Heart left ventricle (tissue), 16 donors: ENCODE measurements around the gene R3HDM2. TPM values are rescaled to one million over a fixed set of nuclear protein-coding genes. Genes with fewer than 3 reads are reported as not detected.

Experiments used
- ATAC-seq, 4 donors: fragments of 200-7000 bp; cut with Tn5 transposase; one replicate each; pipeline ENCODE4 v1.9.1; 2020 to 2022; ENCODE audit warnings: moderate library complexity in 4 of 4, mild to moderate bottlenecking in 3 of 4, moderate number of reproducible peaks in 1 of 4
- DNase-seq, 5 donors: peaks; one replicate each; pipeline ENCODE4 v3.0.0-alpha.2; 2020
- H3K27ac ChIP-seq, 12 donors: fragments of 200-600 bp; sonication (generic) in 4 of 12; one replicate each; pipeline versions ENCODE4 v1.5.0 to v1.8.0; 2016 to 2022; ENCODE audit warnings: mild to moderate bottlenecking in 2 of 12
- H3K27me3 ChIP-seq, 9 donors: fragments of 200-600 bp; sonication (generic) in 2 of 9; one replicate each; pipeline versions ENCODE4 v1.5.1 to v1.8.0; 2016 to 2022; ENCODE audit warnings: mild to moderate bottlenecking in 3 of 9
- H3K36me3 ChIP-seq, 9 donors: fragments of 200-600 bp; sonication (generic) in 2 of 9; one replicate each; pipeline versions ENCODE4 v1.5.0 to v1.8.0; 2018 to 2022; ENCODE audit warnings: mild to moderate bottlenecking in 2 of 9
- H3K4me1 ChIP-seq, 12 donors: fragments of 200-600 bp; sonication (generic) in 4 of 12; one replicate each; pipeline versions ENCODE4 v1.5.0 to v1.8.0; 2016 to 2022; ENCODE audit warnings: mild to moderate bottlenecking in 3 of 12
- H3K4me3 ChIP-seq, 12 donors: fragments of 200-600 bp; sonication (generic) in 4 of 12; one replicate each; pipeline versions ENCODE4 v1.5.0 to v1.8.0; 2017 to 2022; ENCODE audit warnings: mild to moderate bottlenecking in 9 of 12, moderate library complexity in 4 of 12
- H3K9me3 ChIP-seq, 12 donors: fragments of 200-600 bp; sonication (generic) in 4 of 12; one replicate each; pipeline versions ENCODE4 v1.5.0 to v1.8.0; 2016 to 2022; ENCODE audit warnings: mild to moderate bottlenecking in 1 of 12
- CTCF ChIP-seq, 12 donors: fragments of 200-600 bp; sonication (generic) in 4 of 12; IDR thresholded peaks; one replicate each; pipeline versions ENCODE4 v1.5.0 to v1.8.0; 2018 to 2022; ENCODE audit warnings: antibody characterized with exemption in 12 of 12, mild to moderate bottlenecking in 5 of 12
- POLR2A ChIP-seq, 2 donors: fragments of 450-650 bp; IDR thresholded peaks; one replicate each; pipeline ENCODE4 v1.6.1; 2017; ENCODE audit warnings: antibody characterized with exemption in 2 of 2, mild to moderate bottlenecking in 2 of 2, moderate library complexity in 2 of 2
- WGBS, 4 donors: extraction: QIAGEN DNeasy Blood & Tissue Kit in 2 of 4; methylation state at CpG; one replicate each; pipeline versions ENCODE4 v1.1.5 to v1.1.7; 2013 to 2018; 5-methylcytosine and 5-hydroxymethylcytosine counted together
- intact Hi-C, 10 donors: fragments of 100-400 bp; cut with DNase I; formaldehyde crosslinking; loops; one replicate each; pipeline versions ENCODE4 v1.11.1 to v1.14.2; 2022
- polyA plus RNA-seq, 2 donors: library from polyadenylated mRNA; stranded (reverse); fragments of 200-250 nt; gene quantifications; one replicate each; pipeline ENCODE4 v1.2.3, GENCODE V29; 2013
- total RNA-seq, 9 donors: library from RNA; depleted of rRNA in 2 of 9; stranded (reverse); fragments of >200 nt in 2 of 9; fragmentation: NEBNext Ultra II Directional in 3 of 9; extraction: Animal tissue kit (Norgen Biotek cat#: 25700) in 3 of 9; gene quantifications; one replicate each; pipeline versions ENCODE4 v1.1.0 to v1.2.4, GENCODE V29; 2016 to 2023
- donor health status: ischemic (EF 13 %, LVEDD 7.1; RV severe dilation, severe dysfunction).
- donor health status: healthy with polysubstance abuse.
- donor health status: DM: no; HTN: yes; CAD: no.
- donor health status: DM: no; HTN: no; CAD: no.
- donor health status: ischemic (EF 25% LVEDD 6.9; RV normal size, moderate dysfunction).
- donor health status: ischemic (EF 25% LVEDD 5.7; RV mildly dilated, moderate dysfunction).
- donor health status: healthy.
- donor health status: DM: yes; HTN: yes; CAD: no.
- donor health status: ischemic (EF 35%, LVEDD 5.7; RV mildly dilated, moderate dysfunction).
- donor health status: nonischemic (EF 11% LVEDD 7.7; RV severe dilation, severe dysfunction).
- donor health status: DM: yes; HTN: yes; CAD: no.
- donor health status: PGD.
- donor health status: ischemic (EF 29% LVEDD 5.4; RV normal size, mild dysfunction).
- donor health status: nonischemic (EF 23%, LVEDD 6.1; RV moderate dilation, normal function).

Gene R3HDM2
- total and polyA plus RNA-seq, 11 donors: 12.7 to 102 (median 59.8) TPM

GRCh38 chr12:57450057-57450456 lies 19.2 kb upstream of the R3HDM2 start:
- WGBS, 4 donors: 84 to 96% (median 89%) methylated on average over 3 of the region's 3 CpGs
- Histone ChIP-seq H3K36me3 (no peaks in the 10 kb centered on the region), H3K27ac (no peak overlapping the region), H3K4me3 (no peak overlapping the region), H3K4me1 (peaks cover 0 to 21% (median 11%) of the 10 kb centered on the region in 12 donors), H3K27me3 (no peaks in the 10 kb centered on the region), H3K9me3 (peaks cover 0 to 5% (median 0%) of the 10 kb centered on the region in 12 donors)
- no peak for TF ChIP-seq POLR2A (IDR thresholded peaks at IDR 0.05)
- DNase-seq (no peak), ATAC-seq (no peak)
- intact Hi-C loops: loop anchor here in 7 of 10 donors (5.0 to 10.0 kb wide), 3 partner anchors 175 to 188 kb away; no protein-coding TSS in a partner anchor

GRCh38 chr12:57449375-57449774 lies 18.5 kb upstream of the R3HDM2 start:
- ATAC-seq: no peak
- Histone ChIP-seq H3K36me3 (no peaks in the 10 kb centered on the region), H3K4me1 (peaks cover 0 to 21% (median 11%) of the 10 kb centered on the region in 12 donors), H3K27me3 (no peaks in the 10 kb centered on the region), H3K9me3 (peaks cover 0 to 5% (median 0%) of the 10 kb centered on the region in 12 donors), H3K4me3 (no peak overlapping the region), H3K27ac (no peak overlapping the region)
- intact Hi-C loops: no loop called here
- 95 to 100% (median 96%) methylated on average over 2 to 7 of the region's 7 CpGs; no CpG with 5 or more reads in 1 of the 4 donors for WGBS, 4 donors
- DNase-seq: no peak
- TF ChIP-seq POLR2A (IDR thresholded peaks at IDR 0.05) (no peak), CTCF (IDR thresholded peaks at IDR 0.05) (no peak)

DNA sequence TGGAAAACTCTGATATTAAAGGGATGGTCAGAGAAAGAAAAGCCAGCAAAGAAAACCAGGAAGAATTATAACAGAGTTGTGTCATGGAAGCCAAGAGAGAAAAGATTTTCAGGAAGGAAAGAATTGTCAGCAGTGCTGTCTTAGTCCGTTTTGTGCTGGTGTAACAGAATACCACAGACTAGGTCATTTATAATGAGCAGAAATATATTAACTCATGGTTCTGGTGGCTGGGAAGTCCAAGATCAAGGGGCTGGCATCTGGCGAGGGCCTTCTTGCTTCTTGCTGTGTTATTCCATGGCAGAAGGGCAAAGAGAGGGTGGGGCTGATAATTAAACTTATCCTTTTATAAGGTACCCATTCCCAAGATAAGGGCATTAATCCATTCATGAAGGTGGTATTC lies 17.8 kb upstream of the R3HDM2 start:
- no peaks in the 10 kb centered on the region for H3K36me3 ChIP-seq
- no peaks in the 10 kb centered on the region for H3K27me3 ChIP-seq
- H3K27ac ChIP-seq: no peak overlapping the region
- no peak for ATAC-seq
- intact Hi-C loops: no loop called here
- WGBS, 4 donors: 84 to 93% (median 92%) methylated on average over 2 of the region's 2 CpGs
- TF ChIP-seq CTCF (IDR thresholded peaks at IDR 0.05) (no peak), POLR2A (IDR thresholded peaks at IDR 0.05) (no peak)
- no peak overlapping the region for H3K4me3 ChIP-seq
- no peak for DNase-seq
- H3K9me3 ChIP-seq: peaks cover 0 to 5% (median 0%) of the 10 kb centered on the region in 12 donors
- H3K4me1 ChIP-seq: peaks cover 0 to 21% (median 11%) of the 10 kb centered on the region in 12 donors

GRCh38 chr12:57446292-57446960 lies 15.6 kb upstream of the R3HDM2 start:
- ATAC-seq: no peak

More at GRCh38 chr12:57446292-57446960, 15.6 kb upstream of the R3HDM2 start:
- H3K27me3 ChIP-seq: no peaks in the 10 kb centered on the region
- intact Hi-C loops: no loop called here
- H3K36me3 ChIP-seq: no peaks in the 10 kb centered on the region
- no peak for TF ChIP-seq POLR2A (IDR thresholded peaks at IDR 0.05)
- TF ChIP-seq CTCF (IDR thresholded peaks at IDR 0.05): no peak
- no peak overlapping the region for H3K4me3 ChIP-seq
- peaks cover 0 to 8% (median 0%) of the 10 kb centered on the region in 12 donors for H3K9me3 ChIP-seq
- H3K27ac ChIP-seq: no peak overlapping the region
- DNase-seq: no peak
- WGBS, 4 donors: 96 to 98% (median 96%) methylated on average over 6 of the region's 6 CpGs
- H3K4me1 ChIP-seq: peaks cover 0 to 5% (median 0%) of the 10 kb centered on the region in 12 donors
